Measurements from ENCODE around the gene ABCA2.

DNA sequence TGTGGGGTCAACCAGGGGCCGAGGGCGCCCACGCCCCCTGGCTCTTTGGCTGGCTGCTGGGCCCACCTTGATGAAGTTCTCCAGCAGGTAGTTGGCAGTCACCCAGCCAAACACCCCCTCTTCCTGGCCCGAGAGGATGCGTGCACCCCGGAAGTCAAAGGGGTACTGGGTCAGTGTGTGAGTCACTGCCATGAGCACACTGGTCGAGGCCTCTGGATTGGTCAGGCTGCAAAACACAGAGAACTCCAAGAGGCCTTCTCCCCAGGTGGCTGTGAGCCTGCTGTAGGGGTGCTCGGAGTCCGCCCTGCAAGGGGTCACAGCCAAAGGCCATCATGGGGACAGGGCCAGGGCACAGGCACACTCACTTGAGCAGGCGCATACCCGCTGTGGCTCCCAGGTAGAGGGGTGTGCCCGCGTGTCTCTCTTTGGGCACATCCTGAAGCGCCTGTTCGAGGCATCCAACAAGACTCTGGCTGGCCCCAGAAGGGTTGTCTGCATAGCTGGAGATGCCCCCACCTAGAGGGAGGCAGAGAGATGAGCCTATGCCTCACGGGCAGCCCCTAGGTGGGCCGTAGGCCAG, 23.2 kb upstream of the ABCA2 start:
- TF ChIP-seq EP300 (IDR thresholded peaks at IDR 0.05) (no peak), CTCF (IDR thresholded peaks at IDR 0.05) (no peak)
